Testis (tissue), 3 donors: ENCODE results near the gene ITPKB. TPM values are rescaled to one million over a fixed set of nuclear protein-coding genes. Genes with fewer than 3 reads are reported as not detected.

ENCODE experiments used
- DNase-seq: peaks from one replicate; pipeline ENCODE4 v3.0.0-alpha.2; 2019
- H3K27ac ChIP-seq, 2 donors: fragments of 200-600 bp; sonication (generic); one replicate each; pipeline ENCODE4 v1.5.1; 2019
- H3K27me3 ChIP-seq: fragments of 200-600 bp; sonication (generic); one replicate; pipeline ENCODE4 v1.5.1; 2019
- H3K36me3 ChIP-seq: fragments of 200-600 bp; sonication (generic); one replicate; pipeline ENCODE4 v1.5.1; 2017; ENCODE audit warnings: low read depth; ENCODE audit errors: missing control alignments
- H3K4me1 ChIP-seq: fragments of 200-600 bp; sonication (generic); one replicate; pipeline ENCODE4 v1.5.1; 2019
- H3K4me3 ChIP-seq, 2 donors: fragments of 200-600 bp; sonication (generic); one replicate each; pipeline ENCODE4 v1.5.1; 2017 to 2019
- H3K9me3 ChIP-seq: fragments of 200-600 bp; sonication (generic); one replicate; pipeline ENCODE4 v1.5.1; 2017
- CTCF ChIP-seq, 3 experiments: fragments of 450-650 bp in 2 of 3; fragments of 200-600 bp in 1 of 3; sonication (generic) in 1 of 3; IDR thresholded peaks; one replicate each; pipeline ENCODE4 v1.5.1; 2016 to 2019; ENCODE audit warnings: antibody characterized with exemption in 3 of 3, mild to moderate bottlenecking in 2 of 3, moderate library complexity in 1 of 3
- POLR2A ChIP-seq: fragments of 450-650 bp; IDR thresholded peaks from one replicate; pipeline ENCODE4 v1.6.1; 2017; ENCODE audit warnings: antibody characterized with exemption, mild to moderate bottlenecking, moderate library complexity
- WGBS, 2 donors: methylation state at CpG; one replicate each; pipeline ENCODE4 v1.1.5; 2018; 5-methylcytosine and 5-hydroxymethylcytosine counted together
- intact Hi-C: fragments of 100-400 bp; cut with DNase I; formaldehyde crosslinking; loops from one replicate; pipeline ENCODE4 v1.15.1; 2023; ENCODE audit warnings: low total_unique reads
- polyA plus RNA-seq: library from polyadenylated mRNA; stranded (reverse); fragments of 350-450 nt; fragmentation: Illumina TruSeq; extraction: RNeasy Lipid Tissue Mini Kit (QIAGEN cat#74804); gene quantifications from one replicate; pipeline ENCODE4 v1.2.3, GENCODE V29; 2014; ENCODE audit warnings: low read depth, low replicate concordance; ENCODE audit not compliant: insufficient read depth
- small RNA-seq, 2 donors: library from RNA; depleted of rRNA; stranded (forward); fragments of <200 nt; gene quantifications; one replicate each; pipeline ENCODE3, GENCODE V24; 2016
- total RNA-seq, 2 donors: library from RNA; depleted of rRNA; stranded (reverse); fragments of >200 nt; gene quantifications; one replicate each; pipeline ENCODE4 v1.2.3, GENCODE V29; 2016

Gene ITPKB
- total and polyA plus RNA-seq, 3 donors from 2014 or later, result 11.4 to 18.0 (median 13.5) TPM

GRCh38 chr1:226586116-226586515, 153.0 kb downstream of the ITPKB start:
- no peak for DNase-seq
- no peaks in the 10 kb centered on the region for H3K36me3 ChIP-seq
- peaks cover 18% of the 10 kb centered on the region for H3K4me1 ChIP-seq
- H3K27me3 ChIP-seq, result no peaks in the 10 kb centered on the region
- TF ChIP-seq POLR2A (no peak), CTCF (IDR thresholded peaks at IDR 0.05) (no peak)
- no peak overlapping the region for H3K4me3 ChIP-seq
- H3K9me3 ChIP-seq, result no peaks in the 10 kb centered on the region
- intact Hi-C loops, result no loop called here
- 87 to 98% methylated on average over 2 to 7 of the region's 7 CpGs for WGBS, 2 donors
- no peak overlapping the region for H3K27ac ChIP-seq

- no peaks in the 10 kb centered on the region for H3K36me3 ChIP-seq
- no peaks in the 10 kb centered on the region for H3K27me3 ChIP-seq
- no peak for TF ChIP-seq CTCF (IDR thresholded peaks at IDR 0.05)
- no peak for TF ChIP-seq POLR2A
- H3K9me3 ChIP-seq, result no peaks in the 10 kb centered on the region
- H3K27ac ChIP-seq, result no peak overlapping the region
- H3K4me3 ChIP-seq, result no peak overlapping the region
- peaks cover 13% of the 10 kb centered on the region for H3K4me1 ChIP-seq
- 85 to 92% methylated on average over 2 to 3 of the region's 3 CpGs for WGBS, 2 donors
- intact Hi-C loops, result no loop called here
- DNase-seq, result no peak
Measured at GRCh38 chr1:226584164-226584563, 154.9 kb downstream of the ITPKB start.

- TF ChIP-seq CTCF (IDR thresholded peaks at IDR 0.05), result no peak
- no peak for TF ChIP-seq POLR2A
- Histone ChIP-seq H3K9me3 (no peaks in the 10 kb centered on the region), H3K27ac (no peak overlapping the region), H3K36me3 (no peaks in the 10 kb centered on the region), H3K4me1 (peaks cover under 1% of the 10 kb centered on the region), H3K4me3 (no peak overlapping the region), H3K27me3 (no peaks in the 10 kb centered on the region)
- intact Hi-C loops, result no loop called here
- WGBS, 2 donors, result 89 to 100% methylated on average over 3 of the region's 3 CpGs
- DNase-seq, result no peak
Measured at GRCh38 chr1:226582966-226583365, 156.1 kb downstream of the ITPKB start.

Small RNA genes lying within 50 kb of the gene (small RNA-seq; reads per million reads assigned to genes)
- 0 reads per million in 2 donors for gene RPS27P5

Other genes starting within 250 kb of the ITPKB start
- 1 to 10 TPM; 2.5 to 3.7 TPM for gene STUM, start 190.5 kb downstream of the ITPKB start, total RNA-seq
- gene STUM, start 190.5 kb downstream of the ITPKB start, polyA plus RNA-seq, result 4.5 TPM
- gene PSEN2, start 131.3 kb upstream of the ITPKB start, total RNA-seq, result 100 to 1,000 TPM in 1 of 2 donors, 10 to 100 TPM in 1; 87.8 to 107 TPM
- 40.7 TPM for gene PSEN2, start 131.3 kb upstream of the ITPKB start, polyA plus RNA-seq
- gene COQ8A, start 201.0 kb upstream of the ITPKB start, total RNA-seq, result 10 to 100 TPM; 39.2 to 46.8 TPM
- gene COQ8A, start 201.0 kb upstream of the ITPKB start, polyA plus RNA-seq, result 34.4 TPM